ENCODE results near the gene SLC12A1.

SLC12A1 gene

GRCh38 chr15:48242015-48242414 lies 35.9 kb downstream of the SLC12A1 start:
- Histone ChIP-seq H3K27ac (no peak overlapping the region), H3K9me3 (ENCODE audit: severe bottlenecking) (no peaks in the 10 kb centered on the region), H3K36me3 (no peaks in the 10 kb centered on the region), H3K4me3 (ENCODE audit: low read depth, low read length) (no peak overlapping the region), H3K27me3 (ENCODE audit: insufficient read depth, low read depth, severe bottlenecking) (no peaks in the 10 kb centered on the region)
- no peak for DNase-seq
- TF ChIP-seq CTCF (IDR thresholded peaks at IDR 0.05; ENCODE audit: low read depth, low read length) = no peak

DNA sequence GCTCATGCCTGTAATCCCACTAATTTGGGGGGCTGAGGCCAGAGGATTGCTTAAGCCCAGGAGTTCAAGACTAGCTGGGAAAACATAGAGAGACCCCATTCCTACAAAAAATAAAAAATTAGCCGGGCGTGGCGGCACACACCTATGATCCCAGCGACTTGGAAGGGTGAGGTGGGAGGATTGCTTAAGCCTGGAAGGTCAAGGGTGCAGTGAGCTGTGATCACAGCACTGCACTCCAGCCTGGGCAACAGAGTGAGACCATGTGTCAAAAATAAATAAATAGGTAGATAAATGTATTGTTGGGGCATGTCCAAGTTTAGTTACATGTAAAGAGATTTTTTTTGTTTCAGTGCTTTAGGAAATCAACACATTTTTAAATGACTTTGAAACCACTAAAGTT lies 36.4 kb downstream of the SLC12A1 start:
- DNase-seq = no peak
- Histone ChIP-seq H3K9me3 (ENCODE audit: severe bottlenecking) (no peaks in the 10 kb centered on the region), H3K36me3 (no peaks in the 10 kb centered on the region), H3K27me3 (ENCODE audit: insufficient read depth, low read depth, severe bottlenecking) (no peaks in the 10 kb centered on the region), H3K4me3 (ENCODE audit: low read depth, low read length) (no peak overlapping the region), H3K27ac (no peak overlapping the region)
- TF ChIP-seq CTCF (IDR thresholded peaks at IDR 0.05; ENCODE audit: low read depth, low read length) = no peak

- H3K27me3 ChIP-seq (ENCODE audit: insufficient read depth, low read depth, severe bottlenecking) = no peaks in the 10 kb centered on the region
- H3K9me3 ChIP-seq (ENCODE audit: severe bottlenecking) = no peaks in the 10 kb centered on the region
- no peak for DNase-seq
- no peak overlapping the region for H3K4me3 ChIP-seq (ENCODE audit: low read depth, low read length)
- H3K27ac ChIP-seq = no peak overlapping the region
- no peak for TF ChIP-seq CTCF (IDR thresholded peaks at IDR 0.05; ENCODE audit: low read depth, low read length)
- H3K36me3 ChIP-seq = no peaks in the 10 kb centered on the region
Measured at GRCh38 chr15:48244921-48245320, 38.8 kb downstream of the SLC12A1 start.

DNA sequence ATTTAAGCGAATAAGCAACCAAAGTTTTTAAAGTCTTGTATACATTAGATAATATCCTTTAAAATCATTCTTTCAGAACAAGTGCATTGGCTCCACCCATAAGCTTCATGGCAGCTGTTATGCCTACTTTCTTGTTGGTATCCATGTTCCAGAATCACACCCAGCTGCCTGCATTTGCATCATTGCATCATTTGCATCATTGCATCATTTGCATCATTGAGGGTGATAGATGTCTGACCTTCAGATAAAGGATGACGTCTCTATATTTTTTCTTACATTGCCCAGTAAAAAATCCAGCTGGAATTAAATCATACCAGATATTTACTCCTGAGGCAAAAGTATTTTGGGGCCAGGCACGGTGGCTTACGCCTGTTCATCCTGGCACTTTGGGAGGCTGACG lies 42.3 kb downstream of the SLC12A1 start:
- TF ChIP-seq CTCF (IDR thresholded peaks at IDR 0.05; ENCODE audit: low read depth, low read length) = no peak
- Histone ChIP-seq H3K27ac (no peak overlapping the region), H3K4me3 (ENCODE audit: low read depth, low read length) (no peak overlapping the region), H3K9me3 (ENCODE audit: severe bottlenecking) (no peaks in the 10 kb centered on the region), H3K36me3 (no peaks in the 10 kb centered on the region), H3K27me3 (ENCODE audit: insufficient read depth, low read depth, severe bottlenecking) (no peaks in the 10 kb centered on the region)
- no peak for DNase-seq

DNA sequence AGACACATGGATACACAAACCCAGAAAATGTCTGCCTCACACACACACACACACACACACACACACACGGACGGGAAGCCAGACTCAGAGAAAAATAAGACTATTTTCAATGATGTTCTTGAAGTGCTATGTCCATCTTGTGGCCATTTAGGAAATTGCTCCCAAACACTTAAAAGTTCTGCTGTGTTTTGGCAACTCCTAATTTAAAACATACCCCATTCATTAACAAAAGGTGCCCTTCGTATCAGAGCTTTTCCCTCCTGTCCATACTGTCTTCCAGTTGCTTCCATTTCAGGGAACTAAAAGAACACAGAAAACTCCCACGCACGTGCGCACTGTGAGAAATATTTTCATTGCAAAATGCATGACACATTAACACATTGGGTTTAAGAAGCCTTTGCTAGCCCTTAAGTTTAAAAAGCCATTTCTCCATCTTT lies 44.6 kb downstream of the SLC12A1 start:
- peak; percentile 60 for DNase-seq

More for the DNA sequence above, 44.6 kb downstream of the SLC12A1 start:
- no peak overlapping the region for H3K4me3 ChIP-seq (ENCODE audit: low read depth, low read length)
- H3K27ac ChIP-seq = no peak overlapping the region
- peak; percentile 68 for TF ChIP-seq CTCF (IDR thresholded peaks at IDR 0.05; ENCODE audit: low read depth, low read length)
- H3K27me3 ChIP-seq (ENCODE audit: insufficient read depth, low read depth, severe bottlenecking) = no peaks in the 10 kb centered on the region
- H3K36me3 ChIP-seq = no peaks in the 10 kb centered on the region
- H3K9me3 ChIP-seq (ENCODE audit: severe bottlenecking) = no peaks in the 10 kb centered on the region
